Osteocyte (in vitro differentiated cells): ENCODE results near the gene NTRK2. TPM values are rescaled to one million over a fixed set of nuclear protein-coding genes. Genes with fewer than 3 reads are reported as not detected.

ENCODE experiments used
- DNase-seq: peaks from one replicate; pipeline ENCODE4 v3.0.0; 2021; ENCODE audit warnings: mixed read lengths; ENCODE audit not compliant: unreplicated experiment; ENCODE audit errors: extremely low spot score
- H3K27ac Mint-ChIP-seq: one replicate; pipeline ENCODE4 v1.8.0; 2021; ENCODE audit warnings: mild to moderate bottlenecking, mixed read lengths; ENCODE audit not compliant: unreplicated experiment
- H3K27me3 Mint-ChIP-seq: one replicate; pipeline ENCODE4 v1.8.0; 2021; ENCODE audit warnings: mixed read lengths; ENCODE audit not compliant: unreplicated experiment
- H3K36me3 Mint-ChIP-seq: one replicate; pipeline ENCODE4 v1.8.0; 2021; ENCODE audit warnings: mixed read lengths; ENCODE audit not compliant: unreplicated experiment
- H3K4me1 Mint-ChIP-seq: one replicate; pipeline ENCODE4 v1.8.0; 2021; ENCODE audit warnings: mixed read lengths; ENCODE audit not compliant: unreplicated experiment
- H3K4me3 Mint-ChIP-seq: one replicate; pipeline ENCODE4 v1.8.0; 2021; ENCODE audit warnings: mild to moderate bottlenecking, moderate library complexity, mixed read lengths; ENCODE audit not compliant: unreplicated experiment
- H3K9me3 Mint-ChIP-seq: one replicate; pipeline ENCODE4 v1.8.0; 2021; ENCODE audit warnings: mixed read lengths; ENCODE audit not compliant: unreplicated experiment
- CTCF ChIP-seq: fragments of 200-600 bp; sonication (generic); IDR thresholded peaks from 2 replicates; pipeline ENCODE4 v1.5.0; 2021; ENCODE audit warnings: antibody characterized with exemption, mild to moderate bottlenecking, moderate library complexity
- total RNA-seq: library from RNA; stranded (reverse); gene quantifications from 2 replicates; pipeline ENCODE4 v1.2.1, GENCODE V29; 2021

NTRK2 gene
- total RNA-seq, 1 donor from 2014 or later = 29.4 TPM

- no peak for TF ChIP-seq CTCF
- H3K27ac Mint-ChIP-seq = no peak overlapping the region
- no peak for DNase-seq
Measured at GRCh38 chr9:85021686-85022085, 352.2 kb downstream of the NTRK2 start.

DNA sequence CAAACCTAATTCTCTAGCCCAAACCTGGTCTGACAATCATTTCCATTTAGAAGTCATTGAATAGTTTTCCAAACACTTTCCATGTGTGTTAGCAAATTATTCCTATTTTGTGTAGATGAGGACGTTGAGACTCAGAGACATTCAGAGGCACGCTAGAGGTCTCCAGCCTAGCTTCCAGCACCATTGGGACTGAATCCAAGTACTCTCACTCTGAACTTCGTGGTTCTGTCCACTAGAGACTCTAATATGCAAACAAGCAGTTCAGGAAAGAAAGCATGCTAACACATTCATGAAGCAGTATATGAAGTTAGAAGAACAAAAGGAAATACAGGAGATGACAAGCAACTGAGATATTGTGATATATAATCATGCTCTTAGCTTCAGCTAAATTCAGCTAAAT lies 354.8 kb downstream of the NTRK2 start:
- no peak for DNase-seq
- TF ChIP-seq CTCF = no peak

More at GRCh38 chr9:85021686-85022085, 352.2 kb downstream of the NTRK2 start:
- Mint-ChIP-seq H3K27me3 (peaks cover 9% of the 10 kb centered on the region), H3K9me3 (no peaks in the 10 kb centered on the region), H3K4me3 (no peak overlapping the region), H3K36me3 (no peaks in the 10 kb centered on the region), H3K4me1 (peaks cover 8% of the 10 kb centered on the region)

GRCh38 chr9:85025638-85026037 lies 356.1 kb downstream of the NTRK2 start:
- Mint-ChIP-seq H3K9me3 (no peaks in the 10 kb centered on the region), H3K4me3 (no peak overlapping the region), H3K27ac (no peak overlapping the region), H3K36me3 (no peaks in the 10 kb centered on the region), H3K4me1 (peaks cover 4% of the 10 kb centered on the region), H3K27me3 (peaks cover 2% of the 10 kb centered on the region)
- no peak for TF ChIP-seq CTCF
- no peak for DNase-seq

More for the DNA sequence above, 354.8 kb downstream of the NTRK2 start:
- peaks cover 2% of the 10 kb centered on the region for H3K27me3 Mint-ChIP-seq
- no peak overlapping the region for H3K27ac Mint-ChIP-seq
- H3K36me3 Mint-ChIP-seq = no peaks in the 10 kb centered on the region
- H3K4me1 Mint-ChIP-seq = peaks cover 7% of the 10 kb centered on the region
- no peaks in the 10 kb centered on the region for H3K9me3 Mint-ChIP-seq
- no peak overlapping the region for H3K4me3 Mint-ChIP-seq

DNA sequence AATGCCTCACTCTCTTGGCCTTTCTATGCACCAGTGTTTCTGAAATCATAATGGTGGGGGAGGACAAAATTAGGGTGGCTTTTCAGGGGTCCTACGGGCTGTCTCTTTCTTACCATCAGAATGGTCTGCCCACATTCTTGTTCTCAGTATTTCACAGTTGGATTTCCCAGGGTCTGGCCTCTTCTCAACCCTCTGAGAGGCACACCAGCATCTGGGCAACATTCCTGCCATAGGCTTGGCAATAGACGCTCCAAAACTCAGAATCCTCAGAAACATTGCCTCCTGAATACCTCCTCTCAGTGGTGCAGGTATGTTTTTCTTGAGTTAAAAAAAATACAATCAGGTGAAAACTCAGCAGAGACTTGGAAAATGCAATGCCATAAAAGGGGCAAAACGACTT lies 358.3 kb downstream of the NTRK2 start:
- H3K27me3 Mint-ChIP-seq = peaks cover 2% of the 10 kb centered on the region
- peaks cover 2% of the 10 kb centered on the region for H3K36me3 Mint-ChIP-seq
- no peaks in the 10 kb centered on the region for H3K4me1 Mint-ChIP-seq
- no peak for DNase-seq
- H3K9me3 Mint-ChIP-seq = peaks cover 9% of the 10 kb centered on the region
- no peak overlapping the region for H3K27ac Mint-ChIP-seq
- H3K4me3 Mint-ChIP-seq = no peak overlapping the region
- TF ChIP-seq CTCF = no peak

GRCh38 chr9:85030316-85030715 lies 360.8 kb downstream of the NTRK2 start:
- peaks cover 7% of the 10 kb centered on the region for H3K27me3 Mint-ChIP-seq
- no peak for TF ChIP-seq CTCF
- H3K9me3 Mint-ChIP-seq = peaks cover 18% of the 10 kb centered on the region
- peaks cover 6% of the 10 kb centered on the region for H3K36me3 Mint-ChIP-seq
- no peak for DNase-seq
- H3K4me3 Mint-ChIP-seq = no peak overlapping the region
- H3K27ac Mint-ChIP-seq = no peak overlapping the region
- H3K4me1 Mint-ChIP-seq = no peaks in the 10 kb centered on the region
